Mucosa of gallbladder (tissue), 1 donor: Measurements from ENCODE around the gene ASGR1. TPM values are rescaled to one million over a fixed set of nuclear protein-coding genes. Genes with fewer than 3 reads are reported as not detected.
"Not testable (repeated sequence)": the region's sequence is repeated elsewhere in the genome, so short reads cannot be mapped to it uniquely, and the experiment has no call there.

Source experiments
- DNase-seq: peaks from one replicate; pipeline ENCODE4 v3.0.0-alpha.2; 2020; ENCODE audit warnings: low spot score
- total RNA-seq: library from RNA; stranded (reverse); gene quantifications from one replicate; pipeline ENCODE4 v1.2.1, GENCODE V29; 2021
- donor health status: DM: no; HTN: no; CAD: no.

Gene ASGR1
- total RNA-seq, 1 donor from 2014 or later = 5.0 TPM

DNA sequence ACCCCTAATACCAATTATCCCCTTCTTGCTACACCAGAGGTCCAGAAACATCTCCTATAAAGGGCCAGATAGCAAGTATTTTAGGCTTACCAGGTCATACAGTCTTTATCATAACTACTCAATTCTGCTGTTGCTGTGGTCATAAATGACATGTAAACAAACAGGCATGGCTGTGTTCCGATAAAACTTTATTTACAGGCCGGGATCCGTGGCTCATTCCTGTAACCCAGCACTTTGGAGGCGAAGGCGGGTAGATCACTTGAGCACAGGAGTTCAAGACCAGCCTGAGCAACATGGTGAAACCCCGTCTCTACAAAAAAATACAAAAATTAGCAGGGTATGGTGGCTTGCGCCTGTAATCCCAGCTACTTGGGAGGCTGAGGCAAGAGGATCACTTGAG, 12.3 kb downstream of the ASGR1 start:
- no peak for DNase-seq

DNA sequence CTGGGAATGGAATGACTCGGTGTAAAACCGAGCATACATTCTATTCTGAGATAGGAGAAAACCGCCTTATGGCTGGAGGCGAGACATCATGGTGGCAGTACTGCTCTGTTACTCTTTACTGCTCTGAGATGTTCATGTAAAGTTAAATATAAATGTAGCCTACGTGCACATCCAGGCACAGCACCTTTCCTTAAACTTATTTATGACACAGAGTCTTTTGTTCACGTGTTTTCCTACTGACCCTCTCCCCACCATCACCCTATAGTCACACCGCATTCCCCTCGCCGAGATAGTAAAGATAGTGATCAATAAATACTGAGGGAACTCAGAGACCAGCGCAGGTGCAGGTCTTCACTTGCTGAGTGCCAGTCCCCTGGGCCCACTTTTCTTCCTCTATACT, 19.6 kb downstream of the ASGR1 start:
- not testable (repeated sequence) for DNase-seq

DNA sequence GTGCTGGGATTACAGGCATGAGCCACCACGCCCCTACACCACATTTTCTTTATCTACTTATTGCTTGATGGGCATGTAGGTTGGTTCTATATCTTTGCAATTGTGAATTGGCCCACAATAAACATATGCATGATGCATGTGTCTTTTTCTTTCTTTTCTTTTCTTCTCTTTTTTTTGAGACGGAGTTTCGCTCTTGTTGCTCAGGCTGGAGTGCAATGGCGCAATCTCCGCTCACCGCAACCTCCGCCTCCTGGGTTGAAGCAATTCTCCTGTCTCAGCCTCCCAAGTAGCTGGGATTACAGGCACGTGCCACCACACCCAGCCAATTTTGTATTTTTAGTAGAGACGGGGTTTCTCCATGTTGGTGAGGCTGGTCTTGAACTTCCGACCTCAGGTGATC, 20.7 kb downstream of the ASGR1 start:
- DNase-seq = not testable (repeated sequence)

DNA sequence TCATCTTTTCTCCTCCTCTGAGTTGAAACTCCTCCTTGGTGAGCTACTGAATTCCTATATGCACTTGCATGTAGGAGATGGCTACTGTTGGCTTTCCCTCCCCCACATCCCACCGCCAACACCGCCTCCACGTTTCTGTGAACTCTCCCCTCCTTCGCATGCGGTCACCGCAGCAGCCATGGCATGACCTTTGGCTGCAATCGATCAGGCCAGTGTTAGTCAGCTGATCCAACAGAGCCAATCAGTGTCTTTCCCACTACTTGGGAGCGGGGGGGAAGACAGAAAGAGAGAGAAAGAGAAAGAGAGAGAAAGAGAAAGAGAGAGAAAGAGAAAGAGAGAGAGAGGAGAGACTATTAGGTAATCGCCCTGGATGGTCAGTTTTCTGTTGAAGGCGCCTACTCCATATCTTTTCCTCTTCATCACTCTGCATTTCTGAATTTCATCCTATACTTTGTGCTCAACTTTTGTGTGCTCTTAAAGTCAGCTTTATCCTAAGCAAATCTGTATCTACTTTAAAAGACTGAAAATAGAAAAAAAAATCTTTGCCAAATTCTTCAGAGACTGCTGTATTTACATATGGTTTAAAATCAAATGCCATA, 22.7 kb downstream of the ASGR1 start:
- DNase-seq = peak; percentile 46

DNA sequence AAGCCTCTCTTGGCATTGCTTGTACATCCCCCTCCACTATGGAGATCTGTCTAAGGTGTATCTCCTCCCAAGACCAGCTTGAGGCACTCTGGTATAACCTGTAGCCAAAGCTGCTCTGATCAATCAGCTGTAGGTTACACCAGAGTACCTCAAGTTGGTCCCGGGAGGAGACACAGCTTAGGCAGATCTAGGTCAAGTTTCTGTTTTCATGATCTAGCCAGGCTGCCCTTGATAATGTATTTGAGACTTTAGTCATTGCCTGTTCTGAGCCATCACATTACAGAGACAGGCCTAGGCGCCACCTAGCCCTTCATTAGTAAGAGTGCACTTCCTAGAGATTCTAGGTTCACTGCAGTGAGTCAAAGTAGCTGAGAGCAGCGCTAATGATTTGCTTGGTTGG, 31.4 kb downstream of the ASGR1 start:
- DNase-seq = no peak

DNA sequence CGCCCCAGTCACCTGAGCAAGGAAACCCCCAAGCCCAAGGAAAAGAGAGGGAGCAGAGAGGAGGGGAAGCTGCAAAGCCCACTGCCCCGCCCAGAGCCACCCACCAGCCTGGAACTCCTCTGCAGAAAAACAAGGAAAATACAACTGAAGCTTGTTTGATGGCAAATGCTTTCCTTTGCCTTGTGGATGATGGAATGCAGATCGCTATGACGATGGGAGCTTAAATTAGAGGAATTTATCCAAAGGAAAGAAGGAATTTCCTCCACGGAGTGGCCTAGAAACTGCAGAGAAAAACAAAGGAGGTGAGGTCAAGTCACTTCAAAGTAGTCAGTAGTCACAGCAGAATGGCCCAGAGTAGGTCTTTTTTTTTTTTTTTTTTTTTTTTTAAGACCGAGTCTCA, 33.1 kb downstream of the ASGR1 start:
- no peak for DNase-seq

DNA sequence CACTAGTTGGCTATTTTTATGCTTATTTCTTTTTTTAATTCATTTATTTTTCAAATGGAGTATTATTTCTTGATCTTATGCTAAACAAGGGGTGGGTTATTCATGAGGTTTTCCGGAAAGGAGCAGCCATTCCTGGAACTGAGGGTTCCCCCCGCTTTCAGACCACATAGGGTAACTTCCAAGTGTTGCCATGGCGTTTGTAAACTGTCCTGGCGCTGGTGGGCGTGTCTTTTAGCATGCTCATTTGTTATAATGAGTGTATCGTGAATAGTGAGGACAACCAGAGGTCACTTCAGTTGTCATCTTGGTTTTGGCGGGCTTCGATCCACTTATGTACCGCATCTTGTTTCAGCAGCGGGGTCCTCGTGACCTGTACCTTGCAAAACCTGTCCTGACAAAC, 35.0 kb downstream of the ASGR1 start:
- DNase-seq = no peak

DNA sequence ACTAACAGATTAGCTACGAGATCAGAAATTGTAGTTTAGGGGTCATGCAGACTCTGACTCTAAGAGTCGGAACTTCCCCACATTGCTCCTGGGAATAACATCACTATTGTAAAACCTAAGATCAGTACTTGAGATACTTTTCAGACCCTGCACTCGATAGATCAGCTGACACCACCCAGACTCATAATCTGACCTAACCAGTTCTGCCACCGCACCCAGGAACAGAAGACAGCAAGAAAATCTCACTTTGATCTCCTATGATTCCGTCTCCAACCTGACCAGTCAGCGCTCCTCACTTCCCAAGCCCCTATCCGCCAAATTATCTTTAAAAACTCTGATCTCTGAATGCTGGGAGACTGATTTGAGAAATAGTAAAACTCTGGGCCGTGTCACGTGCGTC, 37.3 kb downstream of the ASGR1 start:
- DNase-seq = peak; percentile 75

DNA sequence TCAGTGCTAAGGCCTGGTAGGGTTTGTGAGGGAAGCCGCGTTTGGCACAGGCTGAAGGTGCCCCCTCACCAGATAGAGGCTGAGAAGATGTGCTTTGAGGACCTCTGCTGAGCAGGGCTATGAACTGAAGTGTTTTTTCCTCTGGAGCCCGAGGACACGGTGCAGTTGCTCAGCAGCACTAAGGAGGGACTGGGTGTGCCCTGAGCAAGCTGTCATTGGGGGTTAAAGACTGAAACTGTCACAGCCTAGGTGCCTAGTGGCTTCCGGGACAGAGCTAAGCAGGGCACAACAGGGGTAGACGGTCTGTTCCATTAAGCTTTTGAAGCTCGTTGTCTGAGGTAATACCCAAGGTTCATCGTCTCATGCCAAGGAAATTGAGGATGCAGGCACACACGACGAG, 39.8 kb downstream of the ASGR1 start:
- no peak for DNase-seq

DNA sequence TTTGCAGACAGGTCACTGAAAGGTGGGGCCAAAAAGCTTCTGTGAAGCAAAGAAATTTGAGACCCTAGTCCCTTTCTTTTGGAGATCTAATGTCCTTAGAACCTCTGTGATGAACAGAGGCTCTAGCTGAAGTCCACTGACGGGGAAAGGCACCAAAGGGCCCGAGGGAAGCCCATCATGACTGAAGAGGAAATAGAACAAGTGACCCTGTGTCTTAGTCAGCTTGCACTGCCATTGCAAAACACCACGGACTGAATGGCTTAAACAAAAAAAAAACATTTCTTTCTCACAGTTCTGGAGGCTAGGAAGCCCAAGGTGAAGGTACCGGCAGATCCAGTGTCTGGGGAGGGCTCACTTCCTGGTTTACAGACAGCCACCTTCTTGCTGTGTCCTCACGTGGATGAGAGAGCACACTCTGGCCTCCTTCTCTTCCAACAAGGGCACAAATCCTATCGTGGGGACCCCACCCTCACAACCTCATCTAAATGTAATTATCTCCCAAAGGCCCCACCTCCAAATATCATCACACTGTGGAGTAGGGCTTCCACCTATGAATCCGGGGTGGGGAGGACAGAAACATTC, 40.3 kb downstream of the ASGR1 start:
- DNase-seq = no peak

DNA sequence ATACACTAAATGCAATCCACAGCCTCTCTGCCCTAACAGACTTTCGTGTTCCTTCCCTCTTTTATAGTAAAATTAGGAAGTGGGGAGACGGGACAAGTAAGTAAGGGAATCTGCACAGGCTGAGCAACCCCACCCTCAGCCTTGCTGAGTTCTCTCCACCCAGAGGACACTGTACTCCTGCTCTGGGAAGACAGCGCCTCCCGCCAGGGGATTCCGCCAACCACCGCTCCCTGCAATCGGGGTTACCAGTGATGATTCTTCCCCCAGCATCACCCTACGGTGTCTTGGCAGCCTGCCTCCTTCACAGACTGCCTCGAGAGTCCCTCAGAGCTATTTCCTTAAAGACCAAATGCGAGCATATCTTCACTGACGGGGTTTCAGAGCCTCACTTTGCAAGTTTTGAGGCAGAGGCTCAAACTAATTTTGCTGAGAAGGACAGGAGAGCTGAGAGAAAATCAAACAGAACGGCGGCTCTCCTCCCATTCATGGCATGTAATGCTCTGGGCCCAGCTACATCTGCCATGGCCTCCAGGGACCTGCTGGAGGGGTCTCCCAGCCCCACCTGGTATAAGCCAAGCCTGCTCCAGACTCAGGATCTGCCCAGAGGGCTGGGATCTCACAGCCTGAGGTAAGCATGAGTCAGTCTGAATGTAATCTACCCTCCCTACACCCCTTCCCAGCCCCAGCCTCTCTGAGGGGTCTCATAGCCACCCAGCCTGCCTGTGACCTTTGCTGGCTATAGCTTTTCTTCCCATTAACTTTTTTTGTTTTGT, 41.8 kb downstream of the ASGR1 start:
- no peak for DNase-seq

DNA sequence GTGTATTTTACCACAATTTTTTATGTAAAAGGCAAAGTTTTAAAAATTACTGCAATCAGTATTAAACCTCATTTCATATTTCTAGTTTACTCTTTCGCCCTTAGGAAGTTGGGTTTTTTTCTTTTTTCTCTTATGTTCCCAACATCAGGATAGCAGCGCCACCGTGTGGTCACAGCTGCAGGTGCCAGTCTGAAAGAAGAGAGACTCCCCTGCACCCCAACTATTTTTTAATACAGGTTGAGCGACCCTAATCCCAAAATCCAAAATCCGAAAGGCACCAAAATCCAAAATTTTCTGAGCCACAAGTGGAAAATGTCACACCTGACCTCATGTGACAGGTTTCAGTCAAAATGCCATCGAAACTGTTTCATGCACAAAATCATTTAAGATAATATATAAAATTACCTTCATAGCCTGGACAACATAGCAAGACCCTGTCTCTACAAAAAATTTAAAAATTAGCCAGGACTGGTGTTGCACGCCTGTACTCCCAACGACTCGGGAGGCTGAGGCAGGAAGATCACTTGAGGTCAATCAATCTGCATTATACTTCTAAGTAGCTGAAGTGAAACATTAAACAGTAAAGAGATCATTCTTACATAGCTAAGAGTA, 42.8 kb downstream of the ASGR1 start:
- DNase-seq = peak; percentile 77

DNA sequence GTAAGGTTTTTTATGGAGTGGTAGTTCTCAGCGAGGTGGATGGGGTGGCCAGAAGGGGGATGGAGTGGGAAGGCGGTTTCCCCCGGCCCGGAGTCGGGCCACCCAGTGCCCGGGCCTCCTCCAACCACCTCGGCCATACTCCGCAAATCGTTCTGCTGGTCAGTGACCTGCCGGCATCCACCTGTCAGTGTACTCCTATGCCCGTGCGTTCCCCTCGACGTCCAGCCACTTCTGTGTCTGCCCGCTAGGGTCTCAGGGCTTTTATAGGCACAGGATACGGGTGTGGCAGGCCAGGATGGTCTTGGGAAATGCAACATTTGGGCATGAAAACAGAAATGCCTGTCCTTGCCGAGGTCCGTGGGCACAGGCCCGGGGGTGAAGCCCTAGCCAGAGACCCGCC, 45.3 kb downstream of the ASGR1 start:
- DNase-seq = no peak

DNA sequence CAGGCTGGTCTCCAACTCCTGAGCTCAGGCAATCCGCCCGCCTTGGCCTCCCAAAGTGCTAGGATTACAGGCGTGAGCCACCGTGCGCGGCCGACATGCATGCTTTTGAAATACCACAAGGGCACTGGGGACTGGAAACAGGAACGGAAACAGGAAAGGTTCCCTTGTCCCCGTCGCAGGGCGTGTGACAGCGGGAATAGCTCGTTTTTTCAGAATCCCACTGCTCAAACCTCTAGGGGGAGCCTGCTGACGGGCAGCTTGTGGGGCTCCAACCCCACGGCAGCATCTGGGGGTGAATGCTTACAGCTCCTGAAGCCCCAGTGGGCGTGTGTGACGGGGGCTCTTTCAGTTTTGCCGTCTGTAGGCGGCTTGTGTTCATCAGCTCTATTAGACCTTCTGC, 45.7 kb downstream of the ASGR1 start:
- DNase-seq = no peak

DNA sequence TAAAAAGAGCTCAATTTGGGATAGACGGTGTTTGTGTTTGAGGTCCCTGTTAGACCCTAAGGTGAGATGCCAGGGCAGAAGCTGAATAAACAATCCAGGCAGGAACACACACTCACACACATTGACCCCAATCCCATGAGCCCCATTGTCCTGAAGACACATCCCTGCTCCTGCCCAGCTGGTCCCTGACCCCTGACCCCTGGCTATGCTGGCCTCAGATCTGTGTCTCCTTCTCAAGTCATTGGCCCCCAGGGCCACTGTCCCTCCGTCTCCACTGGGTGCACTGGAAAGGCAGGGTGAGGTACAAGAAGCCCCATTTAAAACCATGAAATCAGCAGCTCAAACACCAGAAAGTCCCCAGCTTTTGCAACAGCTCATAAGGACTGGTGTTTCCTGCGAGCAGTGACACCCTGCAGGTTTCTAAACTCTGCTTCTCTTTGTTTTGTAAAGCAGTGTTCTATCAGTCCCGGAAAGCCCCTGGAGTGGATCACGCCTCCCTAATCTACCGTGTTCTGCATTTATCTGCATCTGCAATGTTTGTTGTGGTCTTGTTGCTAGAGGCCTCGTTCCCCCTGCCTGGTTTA, 46.6 kb downstream of the ASGR1 start:
- DNase-seq = no peak

DNA sequence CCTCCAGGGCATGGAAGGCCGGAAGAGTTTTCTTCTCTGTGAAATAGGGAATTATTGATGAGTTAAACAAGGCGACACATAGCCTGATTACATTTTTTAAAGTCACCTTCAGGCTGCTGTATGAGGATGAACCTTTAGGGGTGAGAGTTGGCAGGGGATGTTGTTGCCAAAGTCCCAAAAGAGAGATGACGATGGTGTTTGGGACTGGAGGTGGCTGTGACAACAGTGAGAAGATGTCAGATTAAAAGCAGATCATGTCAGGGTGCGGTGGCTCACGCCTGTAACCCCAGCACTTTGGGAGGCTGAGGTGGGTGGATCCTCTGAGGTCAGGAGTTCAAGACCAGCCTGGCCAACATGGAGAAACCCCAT, 47.8 kb downstream of the ASGR1 start:
- no peak for DNase-seq

DNA sequence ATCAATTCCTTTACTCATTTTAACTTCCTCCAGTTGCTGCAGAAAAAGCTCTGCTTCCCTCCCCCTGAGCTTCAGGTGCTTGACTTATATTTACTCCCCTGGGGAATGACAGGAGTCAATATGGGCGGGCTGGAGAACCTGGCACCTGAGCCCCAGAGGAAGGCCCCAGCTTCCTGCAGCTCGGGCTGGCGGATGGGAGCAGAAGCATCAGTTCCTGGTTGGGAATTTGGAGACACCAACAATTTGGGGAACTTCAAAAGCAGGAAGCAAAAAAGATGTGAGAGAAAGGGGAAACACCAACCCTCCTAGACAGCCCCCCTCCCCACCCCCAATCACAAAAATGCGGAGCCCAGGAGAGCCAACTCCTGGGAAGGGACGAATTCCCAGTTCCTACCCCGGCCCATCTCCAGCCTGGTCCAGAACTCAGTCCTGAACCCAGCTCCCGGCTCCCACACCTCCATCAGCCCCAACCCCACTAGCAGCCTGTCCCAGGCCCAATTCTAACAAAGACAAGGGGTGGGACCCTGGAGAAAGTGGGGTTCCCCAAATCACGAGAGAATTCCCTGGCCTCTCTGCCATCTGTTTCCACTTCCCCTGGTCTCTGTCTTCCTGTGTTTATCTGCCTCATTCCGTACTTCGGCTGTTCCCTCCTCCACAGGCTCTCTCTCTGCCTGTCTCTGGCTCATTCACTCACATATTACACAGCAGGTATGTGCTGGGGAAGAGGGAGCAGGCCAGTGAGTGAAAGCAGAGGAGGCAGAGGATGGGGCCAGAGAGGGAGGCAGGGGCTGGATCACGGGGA, 48.3 kb downstream of the ASGR1 start:
- peak; percentile 59 for DNase-seq

DNA sequence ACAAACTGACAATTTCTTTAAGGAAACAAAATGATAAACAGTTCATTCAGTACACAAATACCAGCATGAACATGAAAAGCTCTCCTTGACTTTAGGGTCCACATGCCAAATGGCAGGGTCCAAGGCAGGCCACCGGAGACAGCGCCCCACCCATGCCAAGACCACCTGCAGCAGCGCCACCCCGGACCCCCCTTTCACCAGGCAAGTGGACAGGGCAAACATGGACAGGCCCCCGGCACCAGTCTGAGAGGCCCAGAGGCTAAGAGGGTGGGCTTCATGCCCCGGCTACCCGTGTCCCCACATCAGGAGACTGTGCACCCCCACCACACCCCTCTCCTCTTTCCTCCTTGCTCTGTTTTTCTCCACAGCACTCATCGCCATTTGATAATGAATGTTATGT, 49.9 kb downstream of the ASGR1 start:
- no peak for DNase-seq

DNA sequence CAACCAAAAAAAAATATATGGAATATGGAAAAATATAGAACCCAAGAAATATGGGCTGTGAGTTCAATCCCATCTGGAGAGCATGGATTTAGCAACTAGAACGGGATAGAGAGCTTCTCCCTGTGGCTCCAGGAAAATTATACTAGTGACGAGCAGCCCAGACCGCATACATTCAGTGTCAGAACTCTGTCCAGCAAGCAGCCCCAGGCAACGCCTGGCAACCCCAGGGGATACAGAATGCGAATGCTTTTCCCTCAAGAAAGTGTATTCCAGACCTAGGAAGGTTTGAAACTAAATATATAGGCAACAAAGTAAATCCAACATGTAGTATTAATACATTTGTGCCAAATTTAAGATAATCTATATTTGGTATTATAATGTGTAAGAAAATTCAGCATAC, 51.0 kb downstream of the ASGR1 start:
- DNase-seq = no peak

DNA sequence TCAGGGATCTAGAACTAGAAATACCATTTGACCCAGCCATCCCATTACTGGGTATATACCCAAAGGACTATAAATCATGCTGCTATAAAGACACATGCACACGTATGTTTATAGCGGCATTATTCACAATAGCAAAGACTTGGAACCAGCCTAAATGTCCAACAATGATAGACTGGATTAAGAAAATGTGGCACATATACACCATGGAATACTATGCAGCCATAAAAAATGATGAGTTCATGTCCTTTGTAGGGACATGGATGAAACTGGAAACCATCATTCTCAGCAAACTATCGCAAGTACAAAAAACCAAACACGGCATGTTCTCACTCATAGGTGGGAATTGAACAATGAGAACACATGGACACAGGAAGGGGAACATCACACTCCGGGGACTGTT, 51.7 kb downstream of the ASGR1 start:
- not testable (repeated sequence) for DNase-seq

DNA sequence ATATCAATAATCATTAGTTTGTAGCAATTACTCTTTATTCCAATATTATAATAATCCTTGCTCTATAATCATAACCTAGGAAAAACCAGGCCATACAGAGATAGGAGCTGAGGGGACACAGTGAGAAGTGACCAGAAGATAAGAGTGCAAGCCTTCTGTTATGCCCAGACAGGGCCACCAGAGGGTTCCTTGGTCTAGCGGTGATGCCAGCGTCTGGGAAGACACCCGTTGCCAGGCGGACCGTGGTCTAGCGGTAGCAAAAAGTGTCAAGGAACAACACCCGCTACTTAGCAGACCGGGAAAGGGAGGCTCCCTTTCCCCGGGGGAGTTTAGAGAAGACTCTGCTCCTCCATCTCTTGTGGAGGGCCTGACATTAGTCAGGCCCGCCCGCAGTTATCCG, 52.8 kb downstream of the ASGR1 start:
- not testable (repeated sequence) for DNase-seq

DNA sequence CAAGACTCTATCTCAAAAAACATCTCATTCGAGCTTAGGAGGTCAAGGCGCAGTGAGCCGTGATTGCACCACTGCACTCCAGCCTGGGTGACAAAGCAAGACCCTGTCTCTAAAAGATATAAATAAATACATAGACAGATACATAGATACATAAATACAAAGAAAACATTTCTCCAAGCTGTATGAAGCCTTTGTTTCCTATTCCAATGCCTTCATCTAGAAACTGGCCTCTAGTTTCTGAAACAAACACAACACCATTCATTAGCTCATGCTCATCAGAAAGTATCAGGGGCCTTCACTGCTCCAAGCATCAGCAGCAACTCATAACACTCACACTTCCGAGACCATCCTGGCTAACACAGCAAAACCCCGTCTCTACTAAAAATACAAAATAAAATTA, 54.2 kb downstream of the ASGR1 start:
- DNase-seq = no peak
